HG02981 (cell line): ENCODE data around the gene SVOPL.

Source experiments
- ATAC-seq: cut with Tn5 transposase; IDR thresholded peaks from one replicate; pipeline ENCODE4 v1.9.1; 2021; ENCODE audit warnings: mild to moderate bottlenecking, moderate library complexity; ENCODE audit not compliant: unreplicated experiment

The SVOPL gene

GRCh38 chr7:138662076-138662990 lies 38.8 kb downstream of the SVOPL start:
- no peak for ATAC-seq

- no peak for ATAC-seq
These were observed 40.0 kb downstream of the SVOPL start for GRCh38 chr7:138661069-138661635.

- ATAC-seq: no peak
These were observed 42.3 kb downstream of the SVOPL start for GRCh38 chr7:138658889-138659288.

- no peak for ATAC-seq
These were observed 43.2 kb downstream of the SVOPL start for GRCh38 chr7:138657854-138658386.

GRCh38 chr7:138656952-138657351 lies 44.2 kb downstream of the SVOPL start:
- no peak for ATAC-seq

- ATAC-seq: peak; percentile 57
These were observed 46.5 kb downstream of the SVOPL start for GRCh38 chr7:138654616-138655015.

GRCh38 chr7:138649506-138649905 lies 51.7 kb downstream of the SVOPL start:
- ATAC-seq: no peak

- no peak for ATAC-seq
These were observed 55.9 kb downstream of the SVOPL start for GRCh38 chr7:138645284-138645683.

- ATAC-seq: no peak
These were observed 68.1 kb downstream of the SVOPL start for GRCh38 chr7:138632826-138633602.

GRCh38 chr7:138632384-138632783 lies 68.8 kb downstream of the SVOPL start:
- no peak for ATAC-seq

- ATAC-seq: no peak
These were observed 71.0 kb downstream of the SVOPL start for GRCh38 chr7:138630059-138630610.

GRCh38 chr7:138627361-138627760 lies 73.8 kb downstream of the SVOPL start:
- ATAC-seq: no peak

GRCh38 chr7:138626846-138627245 lies 74.3 kb downstream of the SVOPL start:
- no peak for ATAC-seq

GRCh38 chr7:138625849-138626230 lies 75.3 kb downstream of the SVOPL start:
- ATAC-seq: no peak

- ATAC-seq: peak; percentile 48
These were observed 75.9 kb downstream of the SVOPL start for GRCh38 chr7:138625084-138625848.

GRCh38 chr7:138622841-138623240 lies 78.3 kb downstream of the SVOPL start:
- ATAC-seq: no peak

GRCh38 chr7:138618933-138619332 lies 82.2 kb downstream of the SVOPL start:
- no peak for ATAC-seq

GRCh38 chr7:138618506-138618905 lies 82.7 kb downstream of the SVOPL start:
- no peak for ATAC-seq

GRCh38 chr7:138616085-138616484 lies 85.1 kb downstream of the SVOPL start:
- ATAC-seq: no peak

GRCh38 chr7:138613630-138614029 lies 87.5 kb downstream of the SVOPL start:
- no peak for ATAC-seq
